Activated naive CD4-positive, alpha-beta T cell treated with anti-CD3 and anti-CD28 coated beads, Interleukin-2, amount 50 U/mL, for 16 hours (primary cell): ENCODE results near the gene BIVM.
A peak's percentile ranks its signal among the peaks of the same experiment; 100 is the strongest.

Experiments
- DNase-seq: peaks from one replicate; pipeline ENCODE4 v3.0.0-alpha.2; 2020

The BIVM gene

DNA sequence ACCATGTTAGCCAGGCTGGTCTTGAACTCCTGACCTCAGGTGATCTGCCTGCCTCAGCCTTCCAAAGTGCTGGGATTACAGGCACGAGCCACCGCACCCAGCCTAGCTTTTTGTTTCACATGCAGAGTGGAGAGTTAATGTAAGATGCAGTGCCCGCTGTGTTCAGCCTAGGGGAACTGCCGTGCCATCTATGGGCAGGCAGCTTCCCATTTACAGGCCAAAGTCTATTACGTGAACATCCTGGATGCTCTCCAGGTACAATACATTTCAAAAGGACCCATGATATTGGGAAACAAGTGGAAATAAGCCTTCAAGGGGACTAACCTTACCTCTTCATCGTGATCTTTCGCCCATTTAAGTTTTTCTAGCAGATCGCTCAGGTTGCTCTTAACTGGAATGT is 10.2 kb upstream of the BIVM start:
- DNase-seq: no peak

- DNase-seq: no peak
Measured at GRCh38 chr13:102792396-102792795, 6.5 kb upstream of the BIVM start.

GRCh38 chr13:102793611-102794355 is 5.1 kb upstream of the BIVM start:
- no peak for DNase-seq

- no peak for DNase-seq
Measured at GRCh38 chr13:102799426-102800144, 666 bp downstream of the BIVM start.

DNA sequence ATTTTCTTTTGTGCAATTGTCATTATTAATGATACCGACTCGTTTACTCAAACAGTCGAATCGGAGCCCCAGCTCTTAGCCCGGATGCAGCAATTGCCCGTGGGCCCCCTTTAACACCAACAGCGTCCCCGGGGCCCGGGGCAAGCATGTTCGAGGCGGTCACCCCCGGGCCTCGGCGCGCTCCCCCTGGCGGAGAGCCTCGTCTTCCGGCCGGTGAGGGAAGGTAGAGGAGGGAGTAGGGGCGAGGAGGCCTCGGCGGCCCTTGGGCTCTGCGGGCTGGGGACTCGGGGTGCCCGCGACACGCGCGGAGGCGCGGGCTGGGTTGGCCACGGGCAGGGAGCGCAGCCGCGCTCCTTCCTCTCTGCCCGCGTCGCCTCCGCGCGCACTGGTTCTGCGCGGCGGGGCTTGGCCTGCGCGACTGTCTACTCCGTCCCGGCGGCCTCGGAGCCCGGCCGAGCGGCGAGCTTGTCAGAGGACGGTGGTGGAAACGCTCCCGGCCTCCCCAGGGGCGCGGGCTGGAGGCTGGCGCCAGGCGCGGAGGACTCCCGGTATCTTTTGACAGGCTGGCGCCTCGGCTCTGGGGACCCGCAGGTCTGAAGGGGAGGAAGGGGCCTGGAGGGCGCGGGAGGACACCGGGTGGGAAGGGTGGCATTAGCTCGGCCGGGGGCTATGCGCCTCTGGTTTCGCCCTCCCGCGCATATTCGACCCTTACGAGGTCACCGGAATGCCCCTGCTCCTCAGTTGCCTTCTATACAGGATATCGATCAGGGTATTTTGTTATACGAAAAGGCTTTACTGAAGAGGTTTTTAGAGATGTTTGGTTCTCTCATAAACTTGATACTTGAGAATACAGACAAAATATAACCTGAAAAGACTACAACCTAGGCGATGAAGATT is 1.5 kb downstream of the BIVM start:
- peak; percentile 83 for DNase-seq

GRCh38 chr13:102805680-102806079 is 6.8 kb downstream of the BIVM start:
- DNase-seq: no peak

GRCh38 chr13:102807699-102808098 is 8.8 kb downstream of the BIVM start:
- no peak for DNase-seq

GRCh38 chr13:102812611-102813287 is 13.8 kb downstream of the BIVM start:
- no peak for DNase-seq

DNA sequence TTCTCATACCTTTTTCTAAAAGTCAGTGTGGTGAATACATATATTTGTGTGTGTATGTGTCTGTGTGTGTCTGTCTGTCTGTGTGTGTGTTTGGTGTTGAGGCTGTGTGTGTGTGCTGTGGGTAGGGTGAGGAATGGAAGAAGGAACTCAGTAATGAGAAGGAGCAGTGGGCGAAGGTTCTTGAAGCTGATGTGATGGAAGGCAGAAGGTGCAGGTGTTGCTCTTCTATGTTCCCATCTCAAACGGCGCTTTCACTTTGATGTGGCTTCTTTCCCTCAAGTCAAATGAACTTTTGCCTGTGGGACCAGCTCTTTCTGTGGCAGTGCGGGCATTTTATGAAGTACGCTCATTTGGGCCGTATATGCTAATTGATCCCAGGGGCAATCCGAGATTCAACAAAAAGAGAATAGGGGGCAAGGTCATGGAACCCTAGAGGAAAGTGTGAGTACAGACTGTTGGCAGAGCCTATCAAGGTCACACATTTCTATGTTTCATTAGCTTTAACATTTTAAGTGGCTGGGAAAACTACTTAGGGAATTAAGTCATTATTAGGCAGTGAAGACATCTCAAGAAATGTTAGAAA is 15.2 kb downstream of the BIVM start:
- no peak for DNase-seq

DNA sequence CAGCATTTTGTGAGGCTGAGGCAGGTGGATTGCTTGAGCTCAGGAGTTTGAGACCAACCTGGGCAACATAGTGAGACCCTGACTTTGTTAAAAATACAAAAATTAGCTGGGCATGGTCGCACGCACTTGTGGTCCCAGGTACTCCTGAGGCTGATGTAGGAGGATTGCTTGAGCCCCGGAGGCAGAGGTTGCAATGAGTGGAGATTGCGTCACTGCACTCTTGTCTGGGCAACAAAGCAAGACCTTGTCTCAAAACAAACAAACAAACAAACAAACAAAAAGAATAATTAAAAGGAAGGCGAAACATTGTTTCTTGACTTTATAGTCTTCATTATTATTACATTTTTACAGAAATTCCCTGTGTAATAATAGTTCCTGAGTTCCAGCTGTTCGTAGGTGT is 15.9 kb downstream of the BIVM start:
- no peak for DNase-seq

DNA sequence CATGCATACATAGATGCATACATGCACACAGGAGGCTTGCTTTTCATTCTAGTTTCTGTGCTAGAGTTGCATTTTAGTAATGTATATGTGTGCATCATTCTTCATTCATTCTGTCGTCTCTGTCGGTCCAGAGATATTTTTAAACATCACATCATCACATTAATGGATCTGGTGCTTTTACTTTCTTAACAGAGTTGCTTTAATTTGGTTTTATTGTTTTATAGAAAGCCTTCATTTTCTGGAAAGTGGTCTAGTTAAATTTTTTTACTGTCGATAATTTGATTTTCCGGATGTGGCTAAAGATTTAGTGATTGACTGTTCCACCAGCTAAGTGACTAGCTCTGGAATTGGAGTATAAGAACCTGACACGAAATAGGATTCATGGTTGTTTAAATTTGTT is 16.9 kb downstream of the BIVM start:
- no peak for DNase-seq

- no peak for DNase-seq
Measured at GRCh38 chr13:102816708-102817107, 17.8 kb downstream of the BIVM start.

- no peak for DNase-seq
Measured at GRCh38 chr13:102817241-102817640, 18.3 kb downstream of the BIVM start.

DNA sequence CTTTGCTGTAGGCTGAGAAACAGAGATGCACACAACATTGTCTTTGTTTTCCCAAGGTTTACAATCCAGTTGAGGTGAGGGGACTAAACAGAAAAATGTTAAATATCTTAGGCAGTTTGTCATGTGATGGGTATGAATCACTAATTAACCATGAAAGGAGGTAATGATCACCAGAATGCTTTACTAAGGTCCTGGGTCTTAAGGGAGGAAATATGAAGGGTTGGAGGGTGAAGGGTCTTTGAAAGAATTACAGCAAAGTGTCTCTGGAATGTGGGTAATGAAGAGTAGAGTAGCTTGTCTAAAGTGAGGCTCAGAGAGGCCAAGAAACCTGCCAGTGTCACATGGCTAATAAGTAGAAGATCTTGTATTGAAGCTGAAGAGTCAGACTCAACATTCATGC is 19.0 kb downstream of the BIVM start:
- DNase-seq: no peak

- no peak for DNase-seq
Measured at GRCh38 chr13:102825400-102825799, 26.5 kb downstream of the BIVM start.

DNA sequence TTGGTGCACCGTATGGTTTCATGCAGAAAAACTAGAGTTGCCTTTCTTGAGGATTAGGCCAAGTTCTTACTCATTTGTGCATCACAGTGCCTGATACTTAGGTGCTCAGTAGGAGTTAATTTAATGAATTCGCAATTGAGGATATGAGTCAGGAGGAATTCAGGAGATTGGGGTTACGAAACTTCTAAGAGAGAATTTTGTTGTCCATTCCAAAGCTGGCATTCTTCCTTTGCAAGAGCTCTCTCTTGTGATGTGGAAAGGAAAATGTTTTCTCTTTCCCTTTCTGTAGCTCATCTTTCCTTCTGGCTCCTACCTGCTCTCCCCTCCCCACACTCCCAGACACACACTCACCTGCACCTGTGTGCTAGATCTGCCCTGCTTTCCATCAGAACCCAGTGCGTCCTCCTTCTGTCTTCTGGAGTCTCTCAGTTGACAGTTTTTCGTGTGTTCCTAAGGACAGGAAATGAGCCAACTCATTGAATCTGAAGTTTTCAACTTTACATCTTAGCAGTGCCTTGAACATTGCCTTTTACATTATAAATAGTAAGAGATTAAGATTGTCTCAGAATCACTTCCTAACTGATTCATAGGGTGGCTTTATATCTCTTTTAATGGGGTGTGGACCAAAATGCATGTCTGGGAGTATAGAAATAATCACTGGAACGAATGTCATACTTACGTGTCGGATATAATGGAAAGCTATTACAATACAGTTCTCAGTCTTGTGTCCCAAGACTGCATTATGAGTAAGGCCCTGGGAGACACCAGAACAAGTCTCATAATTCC is 27.2 kb downstream of the BIVM start:
- no peak for DNase-seq

DNA sequence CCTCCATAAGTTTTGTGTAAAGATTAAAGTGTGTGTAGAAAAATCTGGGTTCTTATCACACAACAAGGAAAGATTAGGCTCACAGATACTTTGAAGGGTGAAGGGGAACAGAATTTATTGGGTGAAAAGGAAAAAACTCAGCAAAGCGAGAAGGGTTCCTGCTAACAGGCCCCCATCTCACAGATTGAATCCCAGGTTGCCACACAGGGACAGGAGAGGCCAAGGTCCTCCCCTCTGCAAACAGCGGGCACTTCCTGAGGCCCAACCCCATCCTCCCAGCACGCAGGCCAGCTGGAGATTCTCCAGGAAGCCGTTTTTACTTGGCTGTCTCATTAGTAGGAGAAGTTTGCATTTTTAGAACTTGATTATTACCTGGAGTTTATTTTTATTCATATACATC is 31.7 kb downstream of the BIVM start:
- no peak for DNase-seq

DNA sequence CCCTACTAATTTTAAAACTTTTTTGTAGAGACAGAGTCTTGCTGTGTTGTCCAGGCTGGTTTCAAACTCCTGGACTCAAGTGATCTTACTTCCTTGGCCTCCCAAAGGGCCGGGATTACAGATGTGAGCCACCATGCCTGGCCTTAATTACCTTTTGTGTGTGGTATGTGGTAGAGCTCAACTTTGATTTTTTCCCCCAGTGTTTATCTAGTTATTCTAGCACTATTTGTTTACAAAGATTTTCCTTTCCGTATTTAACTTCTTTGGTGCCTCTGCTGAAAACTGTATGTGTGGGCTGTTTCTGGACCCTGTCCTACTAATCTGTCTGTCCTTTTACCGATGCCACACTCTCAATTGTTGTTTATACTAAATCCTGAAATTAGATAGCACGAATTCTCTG is 37.6 kb downstream of the BIVM start:
- no peak for DNase-seq

DNA sequence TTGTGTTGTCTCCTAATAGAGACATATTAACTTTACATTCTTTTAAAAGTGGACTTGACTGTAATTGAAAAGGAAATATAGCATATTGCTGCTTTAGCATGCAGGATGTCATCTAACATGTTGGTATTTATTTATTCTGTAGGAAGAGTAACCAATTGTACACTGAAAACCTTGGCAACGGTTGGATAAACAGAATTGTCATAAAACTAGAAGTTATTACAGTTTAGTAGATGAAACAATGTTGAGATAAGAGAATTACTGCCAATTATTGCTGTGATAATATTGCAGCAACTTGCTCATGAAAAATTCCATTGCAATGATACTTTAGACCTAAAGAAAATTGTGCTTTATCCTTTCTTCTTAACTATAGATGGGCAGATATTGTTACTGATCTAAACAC is 39.4 kb downstream of the BIVM start:
- no peak for DNase-seq

DNA sequence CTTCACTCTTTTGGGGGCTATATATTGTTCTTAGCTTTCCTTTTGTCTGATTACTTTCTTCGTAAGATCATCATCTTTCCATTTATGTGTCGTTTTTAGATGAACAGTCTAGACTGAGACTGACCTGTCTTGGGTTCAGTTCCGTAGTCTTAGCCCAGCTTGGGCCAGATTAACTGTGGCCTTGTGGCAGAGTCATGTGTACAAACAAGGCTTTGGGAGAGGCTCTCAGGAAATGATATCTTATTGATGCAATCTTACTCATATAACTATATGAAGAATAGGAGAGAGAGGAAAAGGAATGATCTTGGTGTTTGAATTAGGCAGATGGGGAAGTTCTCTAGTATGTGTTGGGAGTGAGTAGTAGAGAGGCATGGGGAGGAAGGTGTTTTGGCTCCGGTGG is 40.1 kb downstream of the BIVM start:
- DNase-seq: no peak

DNA sequence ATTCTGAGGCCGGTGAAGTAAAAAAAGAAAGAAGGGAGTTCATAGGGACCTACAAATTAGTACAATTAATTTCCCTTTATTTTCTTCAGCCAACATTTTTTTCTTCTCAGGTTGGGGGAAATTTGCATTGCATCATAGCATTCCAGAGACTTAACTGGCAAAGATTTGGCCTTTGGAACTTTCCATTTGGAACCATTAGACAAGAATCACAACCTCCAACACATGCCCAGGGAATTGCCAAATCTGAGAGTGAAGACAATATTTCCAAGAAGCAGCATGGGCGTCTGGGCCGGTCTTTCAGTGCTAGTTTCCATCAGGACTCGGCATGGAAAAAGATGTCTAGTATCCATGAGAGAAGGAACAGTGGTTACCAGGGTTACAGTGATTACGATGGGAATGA is 40.5 kb downstream of the BIVM start:
- DNase-seq: no peak

DNA sequence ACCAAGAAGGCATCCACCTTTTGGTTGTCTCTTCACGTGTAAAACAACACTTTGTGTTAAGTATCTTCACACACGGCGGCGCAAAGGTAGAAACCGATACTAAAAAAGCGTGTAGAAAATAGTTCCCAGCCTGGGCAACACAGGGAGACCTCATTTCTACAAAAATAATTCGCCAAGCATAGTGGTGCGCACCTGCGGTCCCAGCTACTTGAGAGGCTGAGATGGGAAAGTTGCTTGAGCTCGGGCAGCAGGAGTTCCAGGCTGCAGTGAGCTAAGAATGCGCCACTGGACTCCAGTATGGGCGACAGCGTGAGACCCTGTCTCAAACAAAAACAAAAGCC is 46.3 kb downstream of the BIVM start:
- DNase-seq: no peak
